Epithelial cell of proximal tubule (primary cell): ENCODE data around the gene VWA3B. TPM values are rescaled to one million over a fixed set of nuclear protein-coding genes. Genes with fewer than 3 reads are reported as not detected.
"Not testable (repeated sequence)": the region's sequence is repeated elsewhere in the genome, so short reads cannot be mapped to it uniquely, and the experiment has no call there.

Source experiments
- DNase-seq: peaks from one replicate; pipeline ENCODE4 v3.0.0-alpha.2; 2011; ENCODE audit warnings: low read depth
- H3K4me3 ChIP-seq: 2 replicates; pipeline ENCODE4 v1.5.1; 2011; ENCODE audit warnings: low read depth, mild to moderate bottlenecking, low read length
- total RNA-seq: library from RNA; depleted of rRNA; stranded (reverse); fragments of >200 nt; gene quantifications from 2 replicates; pipeline ENCODE4 v1.2.3, GENCODE V29; 2015
- TF ChIP-seq, protein P1 (sequence below): conservative IDR thresholded peaks from 2 replicates; pipeline ENCODE4 v1.5.1; 2012; ENCODE audit warnings: low read depth, mild to moderate bottlenecking, low read length

The VWA3B gene
- total RNA-seq, 1 donor from 2014 or later = not detected

DNA sequence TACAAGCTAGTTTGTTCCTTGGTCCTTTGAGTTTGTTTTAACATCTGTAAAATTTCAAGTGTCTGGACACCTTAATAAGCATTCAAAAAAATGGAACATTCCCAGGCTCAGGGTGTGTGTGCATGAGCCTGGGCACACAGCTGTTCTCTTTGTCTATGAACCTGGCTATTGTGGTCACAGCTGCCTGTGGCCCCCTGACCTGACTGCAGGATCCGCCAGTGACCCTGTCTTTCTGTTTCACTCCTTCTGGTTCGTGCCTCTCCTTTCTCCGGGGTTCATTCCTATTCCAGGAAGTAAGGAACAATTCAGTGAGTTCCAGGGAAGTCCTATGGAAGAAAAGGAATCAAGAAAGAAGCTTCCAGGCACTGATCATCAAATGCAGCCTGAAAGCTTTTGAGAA is 35.6 kb downstream of the VWA3B start:
- TF ChIP-seq, protein P1, sequence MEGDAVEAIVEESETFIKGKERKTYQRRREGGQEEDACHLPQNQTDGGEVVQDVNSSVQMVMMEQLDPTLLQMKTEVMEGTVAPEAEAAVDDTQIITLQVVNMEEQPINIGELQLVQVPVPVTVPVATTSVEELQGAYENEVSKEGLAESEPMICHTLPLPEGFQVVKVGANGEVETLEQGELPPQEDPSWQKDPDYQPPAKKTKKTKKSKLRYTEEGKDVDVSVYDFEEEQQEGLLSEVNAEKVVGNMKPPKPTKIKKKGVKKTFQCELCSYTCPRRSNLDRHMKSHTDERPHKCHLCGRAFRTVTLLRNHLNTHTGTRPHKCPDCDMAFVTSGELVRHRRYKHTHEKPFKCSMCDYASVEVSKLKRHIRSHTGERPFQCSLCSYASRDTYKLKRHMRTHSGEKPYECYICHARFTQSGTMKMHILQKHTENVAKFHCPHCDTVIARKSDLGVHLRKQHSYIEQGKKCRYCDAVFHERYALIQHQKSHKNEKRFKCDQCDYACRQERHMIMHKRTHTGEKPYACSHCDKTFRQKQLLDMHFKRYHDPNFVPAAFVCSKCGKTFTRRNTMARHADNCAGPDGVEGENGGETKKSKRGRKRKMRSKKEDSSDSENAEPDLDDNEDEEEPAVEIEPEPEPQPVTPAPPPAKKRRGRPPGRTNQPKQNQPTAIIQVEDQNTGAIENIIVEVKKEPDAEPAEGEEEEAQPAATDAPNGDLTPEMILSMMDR = no peak
- no peak for DNase-seq
- H3K4me3 ChIP-seq = no peak overlapping the region

DNA sequence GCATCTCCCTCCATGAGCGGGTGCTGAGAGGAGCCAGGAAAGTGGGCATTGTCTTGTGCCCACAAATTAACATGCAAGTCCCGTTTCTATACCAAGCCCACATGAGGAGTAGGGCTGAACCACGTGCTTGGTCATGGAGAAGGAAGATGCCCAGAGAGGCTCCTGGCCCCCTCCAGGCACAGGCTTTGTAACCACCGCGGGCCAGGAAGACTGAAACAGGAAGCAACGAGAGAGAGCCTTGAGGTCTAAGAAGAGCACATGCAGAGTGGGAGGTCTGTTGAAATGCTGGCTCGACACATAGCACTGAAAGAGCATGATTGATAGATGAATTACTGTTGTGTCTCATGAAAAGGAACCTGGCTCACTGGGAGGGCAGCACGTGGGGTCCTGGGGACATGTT is 36.3 kb downstream of the VWA3B start:
- TF ChIP-seq, protein P1 = no peak

DNA sequence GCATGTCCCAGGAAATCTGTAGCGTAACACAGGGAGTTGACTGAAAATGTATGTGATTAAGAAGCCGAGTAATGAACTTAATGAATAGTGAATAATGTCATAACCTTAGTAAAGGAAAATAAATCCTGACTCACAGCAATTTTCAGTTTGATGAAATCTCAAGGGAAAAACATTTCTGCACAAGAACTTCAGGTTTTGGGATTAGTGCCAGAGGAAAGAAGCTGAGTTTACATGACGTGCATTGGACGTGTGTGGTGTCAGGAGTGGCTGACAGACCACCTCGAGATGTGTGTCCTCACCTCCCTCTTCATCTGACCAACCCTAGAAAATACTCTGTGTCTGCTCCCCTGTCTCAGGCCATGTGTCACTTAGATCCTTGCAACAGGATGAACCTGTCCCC is 39.1 kb downstream of the VWA3B start:
- no peak overlapping the region for H3K4me3 ChIP-seq
- TF ChIP-seq, protein P1 = no peak
- DNase-seq = no peak

More for the DNA sequence above, 36.3 kb downstream of the VWA3B start:
- no peak for DNase-seq
- H3K4me3 ChIP-seq = no peak overlapping the region

DNA sequence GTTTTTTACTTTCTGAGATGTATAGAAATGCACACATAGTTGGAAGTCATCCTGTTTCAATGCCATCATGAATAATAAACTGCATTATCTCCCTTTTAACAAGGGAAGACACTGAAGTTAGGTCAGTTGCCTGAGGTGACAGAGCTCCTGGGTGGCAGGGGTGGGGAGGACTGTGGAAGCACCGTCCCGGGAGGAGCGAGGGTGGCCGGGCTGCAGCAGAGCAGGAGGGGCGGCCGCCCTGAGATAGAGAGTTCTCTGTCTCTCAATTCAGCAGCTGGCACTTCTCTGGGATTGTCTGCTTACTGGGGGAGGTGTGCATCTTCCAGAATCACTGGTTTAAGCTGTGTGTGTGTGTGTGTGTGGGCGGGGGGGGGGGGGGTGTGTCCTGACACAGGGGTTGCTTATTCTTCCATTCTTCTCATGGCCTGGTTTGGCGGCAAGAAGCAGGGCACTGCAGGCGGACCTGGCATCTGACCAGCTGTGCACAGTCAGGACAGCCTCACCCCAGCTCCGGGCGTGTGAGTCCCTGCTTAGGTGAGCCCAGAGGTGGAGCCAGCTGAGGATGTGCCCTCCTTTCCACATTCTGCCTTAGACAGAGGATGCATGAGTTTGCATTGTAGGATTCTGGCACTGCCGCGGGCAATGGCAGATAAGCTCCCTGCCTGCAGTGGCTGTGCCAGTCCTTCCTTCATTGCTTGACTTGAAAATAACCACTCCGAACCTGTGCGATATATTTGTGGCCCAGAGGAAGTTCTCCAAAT is 40.4 kb downstream of the VWA3B start:
- no peak overlapping the region for H3K4me3 ChIP-seq
- TF ChIP-seq, protein P1 = no peak
- no peak for DNase-seq

DNA sequence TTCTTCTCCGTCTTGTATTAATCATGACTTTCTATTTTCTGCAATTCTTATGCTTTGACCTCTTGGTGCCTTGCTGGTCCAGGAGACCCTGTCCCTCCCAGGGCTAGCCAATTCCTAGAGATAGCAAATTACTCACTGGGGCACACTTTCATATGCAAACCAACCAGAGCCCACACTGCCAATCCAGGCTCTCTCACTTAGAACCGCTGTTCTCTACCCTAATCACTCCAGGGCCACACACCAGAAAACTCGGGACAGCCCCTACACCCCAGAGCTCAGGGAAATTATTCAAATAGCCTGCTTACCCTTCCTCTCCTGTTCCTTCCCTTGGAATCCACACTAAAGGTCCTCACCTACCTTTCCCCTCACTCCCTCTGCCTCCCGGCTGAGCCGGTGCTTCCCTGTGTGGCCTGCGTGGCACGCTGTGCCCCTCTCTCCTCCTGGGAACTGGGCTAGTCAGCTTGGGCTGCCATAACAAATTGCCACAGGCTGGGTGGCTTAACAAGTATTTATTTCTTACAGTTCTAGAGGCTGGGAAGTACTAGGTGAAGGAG is 41.7 kb downstream of the VWA3B start:
- no peak overlapping the region for H3K4me3 ChIP-seq
- TF ChIP-seq, protein P1 = no peak
- DNase-seq = no peak

DNA sequence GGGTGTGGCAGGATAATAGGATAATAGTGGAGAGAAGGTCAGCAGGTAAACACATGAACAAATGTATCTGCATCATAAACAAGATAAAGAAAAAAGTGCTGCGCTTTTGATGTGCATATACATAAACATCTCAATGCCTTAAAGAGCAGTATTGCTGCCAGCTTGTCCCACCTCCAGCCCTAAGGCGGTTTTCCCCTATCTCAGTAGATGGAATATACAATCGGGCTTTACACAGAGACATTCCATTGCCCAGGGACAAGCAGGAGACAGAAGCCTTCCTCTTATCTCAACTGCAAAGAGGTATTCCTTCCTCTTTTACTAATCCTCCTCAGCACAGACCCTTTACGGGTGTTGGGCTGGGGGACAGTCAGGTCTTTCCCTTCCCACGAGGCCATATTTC is 43.1 kb downstream of the VWA3B start:
- H3K4me3 ChIP-seq, DNase-seq: not testable (repeated sequence)

DNA sequence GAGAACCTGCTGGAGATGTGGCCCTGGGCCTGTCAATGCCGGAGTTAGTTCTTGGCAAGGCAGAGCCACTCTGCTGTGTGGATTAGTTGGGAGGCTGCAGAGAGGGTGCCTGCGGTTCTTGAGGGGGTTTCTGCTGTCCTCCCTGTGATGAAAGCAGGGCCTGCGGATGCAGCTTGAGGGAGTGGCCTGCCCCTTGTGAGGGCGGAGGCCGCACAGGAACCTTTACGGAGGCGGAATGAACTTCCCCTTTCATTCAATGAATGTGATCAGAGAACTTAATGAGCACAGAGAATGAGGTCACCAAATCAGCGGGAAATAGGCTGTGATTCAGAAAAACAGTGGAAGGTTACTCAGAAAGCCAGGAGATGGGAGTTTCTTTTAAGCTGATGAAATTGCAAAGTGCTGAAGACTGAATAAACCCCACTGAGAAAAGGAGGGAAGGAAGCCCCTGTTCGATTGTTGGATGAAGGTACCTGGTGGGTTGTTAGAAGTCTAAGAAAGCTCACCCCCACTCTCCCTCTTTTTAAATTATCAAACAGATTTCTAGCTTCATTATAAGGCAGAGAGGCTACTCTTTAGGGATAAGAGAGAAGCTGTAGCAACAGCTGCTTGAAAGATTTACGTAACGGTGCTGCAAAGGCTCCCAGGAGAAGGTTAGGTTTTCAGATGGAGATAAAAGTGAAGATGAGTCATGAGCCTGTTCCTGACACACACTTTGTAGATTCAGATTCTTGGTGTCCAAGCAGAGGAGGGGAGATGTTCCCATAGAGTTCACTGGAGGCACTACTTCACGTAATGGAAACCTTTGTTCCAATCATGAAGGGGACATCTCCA is 47.4 kb downstream of the VWA3B start:
- DNase-seq = no peak
- TF ChIP-seq, protein P1 = no peak
- no peak overlapping the region for H3K4me3 ChIP-seq
